Transverse colon (tissue), 4 donors: Measurements from ENCODE around the gene MEIOB. TPM values are rescaled to one million over a fixed set of nuclear protein-coding genes. Genes with fewer than 3 reads are reported as not detected.
A peak's percentile ranks its signal among the peaks of the same experiment; 100 is the strongest.

Source experiments
- DNase-seq: peaks from one replicate; pipeline ENCODE4 v3.0.0-alpha.2; 2019
- H3K27ac ChIP-seq, 4 donors: fragments of 200-600 bp; sonication (generic); 2 replicates each; pipeline ENCODE4 v1.5.1; 2016 to 2018; ENCODE audit warnings: inconsistent platforms in 4 of 4
- H3K27me3 ChIP-seq: fragments of 200-600 bp; sonication (generic); 2 replicates; pipeline ENCODE4 v1.5.1; 2017; ENCODE audit warnings: inconsistent platforms
- H3K36me3 ChIP-seq, 4 donors: fragments of 200-600 bp; sonication (generic); 2 replicates each; pipeline ENCODE4 v1.5.1; 2017 to 2019; ENCODE audit warnings: inconsistent platforms in 4 of 4
- H3K4me1 ChIP-seq, 4 donors: fragments of 200-600 bp; sonication (generic); 2 replicates each; pipeline ENCODE4 v1.5.1; 2017 to 2020; ENCODE audit warnings: inconsistent platforms in 4 of 4
- H3K4me3 ChIP-seq, 4 donors: fragments of 200-600 bp; sonication (generic); 1 replicate in 1 of 4; 2 replicates in 3 of 4; pipeline versions ENCODE4 v1.5.1 to v1.6.1; 2017 to 2019; ENCODE audit warnings: inconsistent platforms in 4 of 4
- H3K9me3 ChIP-seq, 2 donors: fragments of 200-600 bp; sonication (generic); 2 replicates each; pipeline ENCODE4 v1.5.1; 2017 to 2019; ENCODE audit warnings: inconsistent platforms in 2 of 2
- EP300 ChIP-seq: sonication (generic); formaldehyde crosslinking; IDR thresholded peaks from one replicate; pipeline ENCODE4 v1.6.1; 2017; ENCODE audit warnings: antibody characterized with exemption, low read depth
- POLR2A ChIP-seq: fragments of 450-650 bp; IDR thresholded peaks from one replicate; pipeline ENCODE4 v1.6.1; 2016; ENCODE audit warnings: antibody characterized with exemption, mild to moderate bottlenecking, moderate library complexity
- POLR2AphosphoS5 ChIP-seq, 3 donors: sonication (generic); formaldehyde crosslinking; IDR thresholded peaks; one replicate each; pipeline ENCODE4 v1.6.1; 2016; ENCODE audit warnings: antibody characterized with exemption in 3 of 3
- WGBS, 2 donors: methylation state at CpG; one replicate each; pipeline ENCODE4 v1.1.5; 2018; ENCODE audit warnings: low coverage in 1 of 2; 5-methylcytosine and 5-hydroxymethylcytosine counted together
- in situ Hi-C, 4 donors: fragments of 200-750 bp; cut with MboI; loops; one replicate each; pipeline versions ENCODE4 v1.15.0 to v1.15.1; 2017; ENCODE audit warnings: low sequenced_read_pairs in 3 of 4, low pct_ligation_motif_present in 1 of 4, low pct_unique_long_range_greater_than_20kb in 1 of 4
- intact Hi-C: fragments of 100-400 bp; cut with DNase I; formaldehyde crosslinking; loops from one replicate; pipeline ENCODE4 v1.15.1; 2023; ENCODE audit warnings: low total_unique reads
- total RNA-seq, 4 donors: library from RNA; depleted of rRNA; stranded (reverse); fragments of >200 nt; gene quantifications; one replicate each; pipeline ENCODE4 v1.1.0, GENCODE V29; 2016
- TF ChIP-seq, protein P1 (sequence below), 5 experiments: fragments of 200-600 bp in 3 of 5; fragments of 450-650 bp in 2 of 5; sonication (generic) in 3 of 5; IDR thresholded peaks; 1 replicate in 2 of 5; 2 replicates in 3 of 5; pipeline ENCODE4 v1.5.1; 2016 to 2017; ENCODE audit warnings: antibody characterized with exemption in 5 of 5, inconsistent platforms in 3 of 5, mild to moderate bottlenecking in 2 of 5, moderate library complexity in 1 of 5

Gene MEIOB
- total RNA-seq, 4 donors from 2014 or later: not detected

DNA sequence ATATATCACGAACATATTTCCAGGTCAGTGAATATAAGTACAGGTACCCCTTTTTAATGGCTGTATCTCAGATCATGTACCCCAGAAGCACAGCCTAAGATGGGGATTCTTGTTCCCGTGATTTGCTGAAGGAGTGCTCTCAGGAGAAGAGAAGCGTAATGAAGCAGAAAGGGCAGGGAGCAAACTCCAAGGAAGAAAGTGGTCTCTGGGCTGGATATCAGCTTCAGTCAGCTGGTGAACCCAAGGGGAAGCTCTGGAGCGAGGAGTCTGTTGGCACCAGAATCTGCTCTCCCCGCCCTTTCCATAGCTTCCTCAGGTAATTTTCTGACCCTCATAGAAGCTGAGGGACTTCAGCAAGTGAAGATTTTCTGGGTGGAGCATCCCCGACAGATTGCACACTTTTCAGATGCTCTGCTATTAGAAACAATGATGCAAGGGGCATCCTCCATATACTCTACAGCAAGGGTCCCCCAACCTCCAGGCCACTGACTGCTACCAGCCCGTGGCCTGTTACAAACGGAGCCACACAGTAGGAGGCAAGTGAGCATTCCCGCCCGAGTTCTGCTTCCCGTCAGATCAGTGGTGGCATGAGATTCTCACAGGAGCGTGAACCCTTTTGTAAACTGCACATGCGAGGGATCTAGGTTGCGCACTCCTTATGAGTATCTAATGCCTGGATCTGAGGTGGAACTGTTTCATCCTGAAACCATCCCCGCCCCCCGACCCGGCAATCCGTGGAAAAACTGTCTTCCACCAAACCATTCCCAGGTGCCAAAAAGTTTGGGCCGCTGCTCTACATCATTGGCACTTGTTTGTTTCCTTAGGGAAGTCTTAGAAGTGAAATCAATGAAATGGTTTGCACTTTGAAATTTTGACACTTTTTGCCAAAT is 40.5 kb downstream of the MEIOB start:
- intact Hi-C loops (no loop called here), in situ Hi-C loops (no loop called here)
- Histone ChIP-seq H3K27ac (no peak overlapping the region), H3K27me3 (no peaks in the 10 kb centered on the region), H3K4me1 (peaks cover 9 to 32% (median 24%) of the 10 kb centered on the region in 4 donors), H3K9me3 (no peaks in the 10 kb centered on the region), H3K4me3 (no peak overlapping the region), H3K36me3 (peaks cover 0 to 5% (median 0%) of the 10 kb centered on the region in 4 donors)
- TF ChIP-seq EP300: no peak
- TF ChIP-seq POLR2AphosphoS5 (IDR thresholded peaks at IDR 0.05): no peak
- no peak for TF ChIP-seq POLR2A
- TF ChIP-seq, protein P1, sequence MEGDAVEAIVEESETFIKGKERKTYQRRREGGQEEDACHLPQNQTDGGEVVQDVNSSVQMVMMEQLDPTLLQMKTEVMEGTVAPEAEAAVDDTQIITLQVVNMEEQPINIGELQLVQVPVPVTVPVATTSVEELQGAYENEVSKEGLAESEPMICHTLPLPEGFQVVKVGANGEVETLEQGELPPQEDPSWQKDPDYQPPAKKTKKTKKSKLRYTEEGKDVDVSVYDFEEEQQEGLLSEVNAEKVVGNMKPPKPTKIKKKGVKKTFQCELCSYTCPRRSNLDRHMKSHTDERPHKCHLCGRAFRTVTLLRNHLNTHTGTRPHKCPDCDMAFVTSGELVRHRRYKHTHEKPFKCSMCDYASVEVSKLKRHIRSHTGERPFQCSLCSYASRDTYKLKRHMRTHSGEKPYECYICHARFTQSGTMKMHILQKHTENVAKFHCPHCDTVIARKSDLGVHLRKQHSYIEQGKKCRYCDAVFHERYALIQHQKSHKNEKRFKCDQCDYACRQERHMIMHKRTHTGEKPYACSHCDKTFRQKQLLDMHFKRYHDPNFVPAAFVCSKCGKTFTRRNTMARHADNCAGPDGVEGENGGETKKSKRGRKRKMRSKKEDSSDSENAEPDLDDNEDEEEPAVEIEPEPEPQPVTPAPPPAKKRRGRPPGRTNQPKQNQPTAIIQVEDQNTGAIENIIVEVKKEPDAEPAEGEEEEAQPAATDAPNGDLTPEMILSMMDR (IDR thresholded peaks at IDR 0.05): no peak
- no peak for DNase-seq
- WGBS, 2 donors: 84 to 100% methylated on average over 3 to 19 of the region's 19 CpGs

DNA sequence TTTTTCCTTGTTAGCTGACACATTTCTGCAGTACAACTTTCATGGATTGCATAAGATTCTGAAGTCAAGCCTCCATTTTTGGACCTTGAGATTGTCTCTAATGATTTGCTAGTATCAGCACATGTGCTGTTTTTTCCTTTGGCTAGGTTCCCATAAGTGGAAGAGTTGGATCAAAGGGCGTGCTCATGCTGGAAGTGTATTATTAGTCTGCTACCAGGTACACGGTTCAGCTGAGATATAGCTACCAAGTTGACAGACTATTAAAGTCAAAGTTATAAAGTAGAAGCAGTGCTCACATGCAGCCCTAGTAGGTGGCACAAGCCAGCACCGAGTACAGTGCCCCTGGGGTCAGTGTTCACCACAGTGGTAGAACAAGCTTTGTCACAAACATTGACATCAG is 41.8 kb downstream of the MEIOB start:
- DNase-seq: peak; percentile 49
- in situ Hi-C loops (no loop called here), intact Hi-C loops (no loop called here)
- H3K36me3 ChIP-seq: peaks cover 0 to 5% (median 0%) of the 10 kb centered on the region in 4 donors
- peak overlapping the region; percentile 80 to 97 (median 94) for H3K27ac ChIP-seq
- WGBS, 2 donors: 33% methylated on average over 3 of the region's 3 CpGs; no CpG with 5 or more reads in 1 of the 2 donors
- TF ChIP-seq POLR2A (peak; percentile 30), POLR2AphosphoS5 (IDR thresholded peaks at IDR 0.05) (peak in 2 of 3 donors; percentile 36 to 45), EP300 (no peak)
- TF ChIP-seq, protein P1 (IDR thresholded peaks at IDR 0.05): no peak
- H3K4me3 ChIP-seq: no peak overlapping the region
- H3K9me3 ChIP-seq: no peaks in the 10 kb centered on the region
- peaks cover 15 to 39% (median 31%) of the 10 kb centered on the region in 4 donors for H3K4me1 ChIP-seq
- no peaks in the 10 kb centered on the region for H3K27me3 ChIP-seq

DNA sequence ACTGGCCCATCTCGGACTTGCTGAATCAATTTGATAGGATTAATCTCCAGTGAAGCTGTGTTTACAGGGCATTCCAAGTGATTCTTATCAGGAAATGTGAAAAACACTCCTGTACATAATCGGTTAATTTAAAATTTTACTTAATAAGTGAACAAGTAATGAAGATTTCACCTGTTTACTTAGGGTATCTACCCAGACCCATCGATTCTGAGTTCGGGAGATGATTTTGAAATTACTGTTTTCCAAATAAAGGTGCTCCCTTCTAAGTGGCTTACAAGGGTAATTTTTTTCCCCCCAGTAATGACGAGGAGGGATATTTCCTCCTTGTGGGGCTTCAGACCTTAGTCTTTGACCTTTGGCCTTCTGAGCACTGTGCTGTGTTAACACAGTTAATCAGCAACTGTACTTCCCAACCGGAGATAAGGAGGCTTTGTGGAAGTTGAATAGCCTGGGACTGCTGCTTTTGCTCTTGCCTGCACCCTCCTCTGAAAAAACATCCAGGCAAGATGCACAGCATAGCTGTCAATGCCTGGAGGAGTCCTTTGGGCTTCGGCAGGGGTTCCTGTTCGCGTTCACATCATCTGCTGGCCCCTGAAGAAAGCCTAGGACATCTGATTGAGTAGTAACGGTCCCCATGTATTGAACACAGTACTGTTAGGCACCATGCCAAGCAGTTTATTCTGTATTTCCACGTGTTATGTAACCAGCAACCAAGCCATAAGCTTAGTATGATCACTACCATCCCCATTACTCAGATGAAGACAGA is 43.1 kb downstream of the MEIOB start:
- H3K27ac ChIP-seq: peak overlapping the region; percentile 80 to 97 (median 94)
- no peak for DNase-seq

More for the DNA sequence above, 43.1 kb downstream of the MEIOB start:
- H3K4me3 ChIP-seq: peak overlapping the region in 3 of 4 donors; percentile 62 to 74 (median 63)
- in situ Hi-C loops (no loop called here), intact Hi-C loops (no loop called here)
- H3K9me3 ChIP-seq: no peaks in the 10 kb centered on the region
- peaks cover 0 to 5% (median 0%) of the 10 kb centered on the region in 4 donors for H3K36me3 ChIP-seq
- H3K4me1 ChIP-seq: peaks cover 22 to 45% (median 35%) of the 10 kb centered on the region in 4 donors
- WGBS, 2 donors: 48 to 49% methylated on average over 4 to 11 of the region's 11 CpGs
- peak in 1 of 3 donors; percentile 41 for TF ChIP-seq POLR2AphosphoS5 (IDR thresholded peaks at IDR 0.05)
- TF ChIP-seq, protein P1 (IDR thresholded peaks at IDR 0.05): no peak
- H3K27me3 ChIP-seq: no peaks in the 10 kb centered on the region
